ENCODE measurements around the gene PARG. TPM values are rescaled to one million over a fixed set of nuclear protein-coding genes. Genes with fewer than 3 reads are reported as not detected.
"Not testable (repeated sequence)": the region's sequence is repeated elsewhere in the genome, so short reads cannot be mapped to it uniquely, and the experiment has no call there.

Gene PARG
- total and polyA plus RNA-seq, 5 experiments from 2014 or later = 8.8 to 47.3 (median 15.9) TPM

- POLR2A ChIA-PET, H3K9me3 Mint-ChIP-seq, DNase-seq, H3K4me1 Mint-ChIP-seq, ATAC-seq, H3K27ac Mint-ChIP-seq, H3K4me3 Mint-ChIP-seq, H3K27me3 Mint-ChIP-seq: not testable (repeated sequence)
- H3K36me3 Mint-ChIP-seq = peaks cover 3 to 28% (median 4%) of the 10 kb centered on the region in 3 donors
Measured at GRCh38 chr10:49883852-49884251, 58.0 kb downstream of the PARG start.

- H3K36me3 Mint-ChIP-seq = peaks cover 0 to 30% (median 9%) of the 10 kb centered on the region in 3 donors
- H3K4me1 Mint-ChIP-seq, H3K27ac Mint-ChIP-seq, H3K4me3 Mint-ChIP-seq, ATAC-seq, H3K27me3 Mint-ChIP-seq, DNase-seq, POLR2A ChIA-PET, H3K9me3 Mint-ChIP-seq: not testable (repeated sequence)
Measured at GRCh38 chr10:49882327-49882726, 59.5 kb downstream of the PARG start.

- POLR2A ChIA-PET, H3K27ac Mint-ChIP-seq, H3K4me1 Mint-ChIP-seq: not testable (repeated sequence)
Measured at GRCh38 chr10:49872740-49873139, 69.1 kb downstream of the PARG start.

GRCh38 chr10:49871462-49871861, 70.4 kb downstream of the PARG start:
- POLR2A ChIA-PET, DNase-seq, H3K4me3 Mint-ChIP-seq, H3K4me1 Mint-ChIP-seq, ATAC-seq, H3K27ac Mint-ChIP-seq, H3K27me3 Mint-ChIP-seq, H3K9me3 Mint-ChIP-seq: not testable (repeated sequence)
- H3K36me3 Mint-ChIP-seq = peaks cover 0 to 11% (median 2%) of the 10 kb centered on the region in 3 donors

More at GRCh38 chr10:49872740-49873139, 69.1 kb downstream of the PARG start:
- not testable (repeated sequence) for H3K4me3 Mint-ChIP-seq, ATAC-seq, H3K36me3 Mint-ChIP-seq, H3K9me3 Mint-ChIP-seq, H3K27me3 Mint-ChIP-seq, DNase-seq

- H3K27me3 Mint-ChIP-seq, H3K27ac Mint-ChIP-seq, POLR2A ChIA-PET, H3K9me3 Mint-ChIP-seq, H3K4me1 Mint-ChIP-seq, H3K4me3 Mint-ChIP-seq, ATAC-seq, DNase-seq: not testable (repeated sequence)
- peaks cover 0 to 20% (median 0%) of the 10 kb centered on the region in 3 donors for H3K36me3 Mint-ChIP-seq
Measured at GRCh38 chr10:49859933-49860332, 81.9 kb downstream of the PARG start.

DNA sequence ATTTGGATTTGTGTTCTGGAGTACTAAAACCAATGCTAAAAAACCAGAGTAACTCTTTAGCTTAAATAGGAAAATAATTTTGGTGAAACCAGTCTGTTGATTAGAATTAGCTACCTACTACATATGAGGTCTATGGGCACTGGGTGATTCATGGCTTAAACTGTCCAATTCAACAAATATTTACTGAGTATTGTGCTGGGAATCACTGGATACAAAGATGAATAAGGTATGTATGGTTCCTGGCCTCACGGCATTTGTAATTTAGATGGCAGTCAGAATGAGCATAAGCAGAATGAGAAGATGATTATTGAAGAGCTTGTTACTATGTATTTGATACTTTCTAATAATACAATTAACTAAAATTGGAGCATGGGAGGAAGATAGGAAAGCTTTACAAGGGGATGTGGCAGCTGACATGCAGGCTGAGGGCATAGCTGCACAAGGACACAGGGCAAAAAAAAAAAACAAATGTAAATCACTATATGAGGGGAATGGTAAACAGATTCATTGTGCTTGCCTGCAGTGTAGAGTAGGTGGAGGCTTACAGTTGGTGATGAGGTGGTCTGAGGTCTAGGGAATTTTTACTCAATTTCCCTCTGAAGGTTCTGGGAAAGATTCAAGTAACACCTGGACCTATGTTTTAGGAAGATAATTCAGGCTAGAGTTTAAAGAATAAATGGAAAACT, 83.0 kb downstream of the PARG start:
- H3K36me3 Mint-ChIP-seq = peaks cover 0 to 20% (median 2%) of the 10 kb centered on the region in 3 donors
- H3K27me3 Mint-ChIP-seq, H3K4me1 Mint-ChIP-seq, POLR2A ChIA-PET, DNase-seq, H3K9me3 Mint-ChIP-seq, ATAC-seq, H3K27ac Mint-ChIP-seq, H3K4me3 Mint-ChIP-seq: not testable (repeated sequence)

- H3K27ac Mint-ChIP-seq, H3K27me3 Mint-ChIP-seq, H3K4me3 Mint-ChIP-seq, DNase-seq, POLR2A ChIA-PET, H3K9me3 Mint-ChIP-seq, H3K4me1 Mint-ChIP-seq, ATAC-seq: not testable (repeated sequence)
- peaks cover 0 to 23% (median 4%) of the 10 kb centered on the region in 3 donors for H3K36me3 Mint-ChIP-seq
Measured at GRCh38 chr10:49849520-49849919, 92.3 kb downstream of the PARG start.

DNA sequence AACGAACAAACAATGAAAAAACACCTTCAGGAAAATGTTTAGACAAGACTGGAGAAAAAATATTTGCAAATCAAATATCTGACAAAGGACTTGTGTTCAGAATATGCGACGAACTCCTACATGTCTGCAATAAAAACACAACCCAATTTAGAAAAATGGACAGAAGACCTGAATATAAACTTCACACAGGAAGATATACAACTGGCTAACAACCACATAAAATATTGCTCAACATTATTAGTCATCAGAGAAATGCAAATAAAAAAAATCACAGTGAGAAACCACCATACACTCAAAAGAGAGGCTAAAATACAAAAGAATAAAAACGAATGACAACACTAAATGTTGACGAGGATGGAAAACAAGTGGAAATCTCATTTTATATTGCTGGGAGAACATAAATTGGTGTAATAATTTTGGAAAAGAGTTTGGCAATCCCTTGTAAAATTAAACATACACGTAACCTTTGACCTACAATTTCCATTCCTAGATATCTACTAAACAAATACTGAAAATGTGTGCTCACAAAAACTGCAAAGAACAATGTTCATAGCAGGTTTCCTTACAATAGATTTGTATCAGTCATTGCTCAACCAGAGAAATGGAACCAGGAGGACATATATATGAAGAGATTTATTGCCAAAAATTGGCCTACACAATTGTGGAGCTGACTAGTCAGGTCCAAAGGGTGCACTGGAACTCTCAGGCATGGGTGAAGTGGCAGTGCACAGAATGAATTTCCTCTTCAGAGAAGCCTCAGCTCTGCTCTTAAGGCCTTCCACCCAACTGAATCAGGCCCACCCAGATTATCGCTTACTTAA, 96.8 kb downstream of the PARG start:
- Mint-ChIP-seq H3K4me3 (no peak overlapping the region), H3K36me3 (peaks cover 5 to 65% (median 34%) of the 10 kb centered on the region in 3 donors), H3K4me1 (no peaks in the 10 kb centered on the region), H3K9me3 (no peaks in the 10 kb centered on the region), H3K27ac (peak overlapping the region in 1 of 10 donors; percentile 14), H3K27me3 (no peaks in the 10 kb centered on the region)
- no peak for DNase-seq
- ATAC-seq = no peak
- POLR2A ChIA-PET = no interaction called here

GRCh38 chr10:49842333-49842628, 99.5 kb downstream of the PARG start:
- POLR2A ChIA-PET, H3K27ac Mint-ChIP-seq, ATAC-seq, H3K4me3 Mint-ChIP-seq, H3K27me3 Mint-ChIP-seq, H3K4me1 Mint-ChIP-seq, H3K9me3 Mint-ChIP-seq, DNase-seq: not testable (repeated sequence)
- peaks cover 5 to 87% (median 42%) of the 10 kb centered on the region in 3 donors for H3K36me3 Mint-ChIP-seq

DNA sequence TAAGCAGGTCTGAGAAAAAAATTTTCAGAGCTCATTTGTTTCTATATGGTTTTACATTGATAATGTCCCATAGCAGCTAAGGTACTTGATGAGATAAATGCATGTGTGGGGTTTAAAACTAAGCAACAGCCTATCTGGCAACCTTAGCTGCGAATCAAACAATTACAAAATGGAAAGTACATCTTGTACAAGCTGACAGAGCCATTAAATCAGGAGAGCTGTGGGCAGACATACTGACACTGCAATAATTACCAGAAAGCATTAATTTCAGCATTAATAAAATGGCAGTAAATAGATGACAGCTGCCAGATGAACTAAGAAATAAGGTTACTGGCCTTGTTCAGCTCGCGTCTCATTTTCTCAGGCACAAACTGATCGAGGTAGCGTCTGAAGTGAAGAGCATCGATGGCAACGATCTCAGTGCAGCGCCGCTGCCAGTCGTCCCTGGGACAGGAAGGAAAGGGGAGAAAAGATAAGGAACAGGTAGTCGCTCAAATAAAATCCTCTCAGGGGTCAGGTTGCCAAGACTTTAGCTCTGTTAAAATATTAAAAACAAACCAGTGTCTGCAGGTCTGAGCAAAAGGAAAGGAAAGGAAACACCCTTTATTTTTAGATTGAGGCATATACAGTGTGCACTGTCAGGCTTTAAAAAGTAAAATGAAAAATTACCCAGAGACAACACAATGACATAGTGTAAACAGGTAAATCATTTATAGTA, 100.1 kb downstream of the PARG start:
- POLR2A ChIA-PET = no interaction called here
- Mint-ChIP-seq H3K36me3 (peaks cover 5 to 92% (median 44%) of the 10 kb centered on the region in 3 donors), H3K27me3 (no peaks in the 10 kb centered on the region), H3K4me3 (no peak overlapping the region), H3K4me1 (no peaks in the 10 kb centered on the region), H3K9me3 (no peaks in the 10 kb centered on the region), H3K27ac (peak overlapping the region in 3 of 10 donors; percentile 10 to 58 (median 27))
- no peak for ATAC-seq
- DNase-seq = no peak

DNA sequence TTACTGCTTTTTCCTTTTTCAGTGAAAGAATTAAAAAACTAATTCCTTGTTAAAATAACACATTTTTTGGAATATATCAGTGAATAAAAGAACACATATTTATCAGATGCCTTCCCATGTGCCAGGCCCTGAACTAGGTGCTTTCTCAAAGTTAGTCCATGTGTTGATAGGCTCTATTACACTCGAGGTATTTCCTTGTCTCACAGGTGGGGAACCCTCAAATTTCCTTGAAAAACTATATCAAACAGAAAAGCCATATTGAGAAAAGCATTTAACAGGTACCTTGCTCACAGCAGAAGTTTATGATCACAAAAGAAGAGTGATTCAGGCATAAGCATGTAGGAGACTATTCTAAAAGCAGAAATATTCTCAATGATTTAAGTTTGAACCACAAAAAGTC, 104.1 kb downstream of the PARG start:
- Mint-ChIP-seq H3K4me3 (no peak overlapping the region), H3K36me3 (peaks cover 8 to 84% (median 39%) of the 10 kb centered on the region in 3 donors), H3K9me3 (no peaks in the 10 kb centered on the region), H3K4me1 (no peaks in the 10 kb centered on the region), H3K27ac (no peak overlapping the region), H3K27me3 (no peaks in the 10 kb centered on the region)
- ATAC-seq = no peak
- POLR2A ChIA-PET = no interaction called here
- DNase-seq = no peak

DNA sequence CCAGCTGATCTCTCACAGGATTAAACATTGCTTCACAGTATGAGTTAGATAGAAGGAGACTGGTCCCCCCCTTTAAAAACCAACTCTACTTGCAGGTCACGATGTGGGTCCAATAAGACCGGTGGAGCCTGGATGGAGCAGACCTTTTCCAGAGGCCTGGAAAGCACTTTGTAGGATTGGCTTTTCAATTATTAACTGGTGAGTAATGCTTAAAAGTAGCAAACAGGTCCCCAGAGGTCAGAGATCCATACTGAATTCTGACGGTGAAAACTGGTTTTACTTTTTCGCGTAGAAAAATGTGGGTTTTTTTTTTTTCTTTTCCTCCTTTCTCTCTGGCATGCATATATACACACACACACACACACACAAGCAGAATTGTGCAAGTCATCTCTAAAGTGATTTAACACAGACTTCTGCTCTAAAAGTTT, 104.8 kb downstream of the PARG start:
- ATAC-seq = no peak
- H3K4me1 Mint-ChIP-seq = no peaks in the 10 kb centered on the region
- peaks cover 13 to 84% (median 41%) of the 10 kb centered on the region in 3 donors for H3K36me3 Mint-ChIP-seq
- H3K27ac Mint-ChIP-seq = no peak overlapping the region
- POLR2A ChIA-PET = no interaction called here
- H3K27me3 Mint-ChIP-seq = no peaks in the 10 kb centered on the region
- no peaks in the 10 kb centered on the region for H3K9me3 Mint-ChIP-seq
- no peak overlapping the region for H3K4me3 Mint-ChIP-seq
- no peak for DNase-seq

- peaks cover 18 to 82% (median 37%) of the 10 kb centered on the region in 3 donors for H3K36me3 Mint-ChIP-seq
- H3K9me3 Mint-ChIP-seq = no peaks in the 10 kb centered on the region
- no peak overlapping the region for H3K27ac Mint-ChIP-seq
- POLR2A ChIA-PET = no interaction called here
- ATAC-seq (no peak), DNase-seq (no peak)
- H3K27me3 Mint-ChIP-seq = no peaks in the 10 kb centered on the region
- no peak overlapping the region for H3K4me3 Mint-ChIP-seq
- peaks cover 0 to 2% (median 0%) of the 10 kb centered on the region in 4 donors for H3K4me1 Mint-ChIP-seq
Measured at GRCh38 chr10:49834976-49835375, 106.9 kb downstream of the PARG start.

All from naive thymus-derived CD8-positive, alpha-beta T cell (primary cell).